ENCODE measurements around the gene CLK3.

The CLK3 gene

GRCh38 chr15:74625693-74626092 lies 10.1 kb downstream of the CLK3 start:
- H3K4me3 ChIP-seq (ENCODE audit: severe bottlenecking): no peak overlapping the region
- H3K4me1 ChIP-seq (ENCODE audit: insufficient read depth, poor library complexity, severe bottlenecking): no peaks in the 10 kb centered on the region
- H3K27ac ChIP-seq (ENCODE audit: poor library complexity, severe bottlenecking): no peak overlapping the region
- DNase-seq (ENCODE audit: low spot score) (no peak), ATAC-seq (ENCODE audit: low read depth) (no peak)
- no peaks in the 10 kb centered on the region for H3K27me3 ChIP-seq (ENCODE audit: insufficient read depth, poor library complexity, severe bottlenecking)
- TF ChIP-seq CTCF (IDR thresholded peaks at IDR 0.05; ENCODE audit: poor library complexity, severe bottlenecking): no peak
- peaks cover 98% of the 10 kb centered on the region for H3K36me3 ChIP-seq (ENCODE audit: low read depth)
- no peaks in the 10 kb centered on the region for H3K9me3 ChIP-seq (ENCODE audit: severe bottlenecking)

- Histone ChIP-seq H3K9me3 (ENCODE audit: severe bottlenecking) (no peaks in the 10 kb centered on the region), H3K4me1 (ENCODE audit: insufficient read depth, poor library complexity, severe bottlenecking) (no peaks in the 10 kb centered on the region), H3K4me3 (ENCODE audit: severe bottlenecking) (no peak overlapping the region), H3K27ac (ENCODE audit: poor library complexity, severe bottlenecking) (no peak overlapping the region), H3K36me3 (ENCODE audit: low read depth) (peaks cover 96% of the 10 kb centered on the region), H3K27me3 (ENCODE audit: insufficient read depth, poor library complexity, severe bottlenecking) (no peaks in the 10 kb centered on the region)
- ATAC-seq (ENCODE audit: low read depth): no peak
- DNase-seq (ENCODE audit: low spot score): peak; percentile 57
- no peak for TF ChIP-seq CTCF (IDR thresholded peaks at IDR 0.05; ENCODE audit: poor library complexity, severe bottlenecking)
Measured at GRCh38 chr15:74626336-74626735, 10.7 kb downstream of the CLK3 start.

- H3K27me3 ChIP-seq (ENCODE audit: insufficient read depth, poor library complexity, severe bottlenecking): no peaks in the 10 kb centered on the region
- DNase-seq (ENCODE audit: low spot score): peak; percentile 67
- no peak overlapping the region for H3K4me3 ChIP-seq (ENCODE audit: severe bottlenecking)
- H3K4me1 ChIP-seq (ENCODE audit: insufficient read depth, poor library complexity, severe bottlenecking): no peaks in the 10 kb centered on the region
- no peak overlapping the region for H3K27ac ChIP-seq (ENCODE audit: poor library complexity, severe bottlenecking)
- H3K36me3 ChIP-seq (ENCODE audit: low read depth): peaks cover 96% of the 10 kb centered on the region
- no peak for ATAC-seq (ENCODE audit: low read depth)
- H3K9me3 ChIP-seq (ENCODE audit: severe bottlenecking): no peaks in the 10 kb centered on the region
- TF ChIP-seq CTCF (IDR thresholded peaks at IDR 0.05; ENCODE audit: poor library complexity, severe bottlenecking): no peak
Measured at GRCh38 chr15:74626752-74627692, 11.4 kb downstream of the CLK3 start.

- ATAC-seq (ENCODE audit: low read depth): no peak
- H3K36me3 ChIP-seq (ENCODE audit: low read depth): peaks cover 96% of the 10 kb centered on the region
- no peaks in the 10 kb centered on the region for H3K27me3 ChIP-seq (ENCODE audit: insufficient read depth, poor library complexity, severe bottlenecking)
- H3K9me3 ChIP-seq (ENCODE audit: severe bottlenecking): no peaks in the 10 kb centered on the region
- DNase-seq (ENCODE audit: low spot score): no peak
- no peak overlapping the region for H3K4me3 ChIP-seq (ENCODE audit: severe bottlenecking)
- TF ChIP-seq CTCF (IDR thresholded peaks at IDR 0.05; ENCODE audit: poor library complexity, severe bottlenecking): no peak
- no peak overlapping the region for H3K27ac ChIP-seq (ENCODE audit: poor library complexity, severe bottlenecking)
- H3K4me1 ChIP-seq (ENCODE audit: insufficient read depth, poor library complexity, severe bottlenecking): no peaks in the 10 kb centered on the region
Measured at GRCh38 chr15:74627766-74628165, 12.1 kb downstream of the CLK3 start.

GRCh38 chr15:74628199-74628598 lies 12.6 kb downstream of the CLK3 start:
- Histone ChIP-seq H3K27ac (ENCODE audit: poor library complexity, severe bottlenecking) (no peak overlapping the region), H3K36me3 (ENCODE audit: low read depth) (peaks cover 96% of the 10 kb centered on the region)
- TF ChIP-seq CTCF (IDR thresholded peaks at IDR 0.05; ENCODE audit: poor library complexity, severe bottlenecking): no peak

More at GRCh38 chr15:74628199-74628598, 12.6 kb downstream of the CLK3 start:
- Histone ChIP-seq H3K27me3 (ENCODE audit: insufficient read depth, poor library complexity, severe bottlenecking) (no peaks in the 10 kb centered on the region), H3K4me3 (ENCODE audit: severe bottlenecking) (no peak overlapping the region), H3K9me3 (ENCODE audit: severe bottlenecking) (no peaks in the 10 kb centered on the region), H3K4me1 (ENCODE audit: insufficient read depth, poor library complexity, severe bottlenecking) (no peaks in the 10 kb centered on the region)
- no peak for ATAC-seq (ENCODE audit: low read depth)
- DNase-seq (ENCODE audit: low spot score): peak; percentile 56
